Measurements from ENCODE around the gene ITGB6.

ITGB6 gene

DNA sequence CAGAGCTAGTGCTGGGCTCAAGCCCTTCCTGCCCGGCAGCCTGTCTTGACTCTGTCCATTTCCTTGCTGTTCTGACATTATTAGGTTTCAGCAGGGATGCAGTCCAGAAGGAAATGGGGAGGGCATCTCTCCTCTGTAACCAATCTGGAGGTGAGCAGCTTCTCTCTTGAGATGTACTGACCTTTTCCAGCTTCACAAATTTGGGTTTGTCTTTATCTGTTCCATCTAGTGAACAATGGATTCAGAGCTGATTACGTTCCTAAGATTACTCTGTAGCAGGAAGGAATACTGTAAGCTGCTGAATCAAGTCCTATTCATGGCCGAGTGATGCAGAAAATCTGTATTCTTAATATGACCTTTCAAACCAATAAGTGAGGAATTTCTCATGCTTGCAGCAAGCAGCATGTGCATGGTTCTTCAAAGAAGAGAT lies 148.7 kb downstream of the ITGB6 start:
- DNase-seq (ENCODE audit: low spot score), result no peak

DNA sequence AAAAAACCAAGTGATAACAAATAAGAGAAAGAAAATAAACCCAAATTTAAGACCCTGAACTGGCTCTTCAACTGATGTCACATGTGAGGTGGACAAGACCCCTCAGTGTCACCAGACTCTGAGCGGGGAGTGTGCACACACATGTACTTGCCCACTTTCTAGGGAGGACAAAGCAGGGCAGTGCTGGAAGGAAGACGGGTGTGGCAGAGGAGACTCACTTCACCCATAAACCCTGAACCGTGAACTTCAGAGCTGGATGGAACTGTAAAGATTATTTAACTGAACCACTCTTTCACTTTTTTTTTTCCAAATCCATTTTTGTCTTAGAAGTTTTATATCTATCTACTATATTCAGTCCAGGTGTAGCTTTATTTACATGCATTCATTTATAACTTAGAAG lies 149.9 kb downstream of the ITGB6 start:
- no peak for DNase-seq (ENCODE audit: low spot score)
